PC-9 (cell line): ENCODE measurements around the gene RBCK1. TPM values are rescaled to one million over a fixed set of nuclear protein-coding genes. Genes with fewer than 3 reads are reported as not detected.
A peak's percentile ranks its signal among the peaks of the same experiment; 100 is the strongest.

Experiments used
- BruUV-seq: library from RNA; stranded (reverse); fragments of 400-500 nt; replicated peaks from 2 replicates; lab custom pipeline; 2021; lab: Mats Ljungman, UMichigan
- CTCF ChIA-PET: fragments of 300-600 bp; sonication (Branson Sonifier 250); formaldehyde crosslinking; loops from one replicate; lab custom pipeline; 2022; ENCODE audit warnings: antibody characterized with exemption; lab: Charles Lee
- POLR2A ChIA-PET: fragments of 300-600 bp; sonication (Branson Sonifier 250); formaldehyde crosslinking; loops from one replicate; lab custom pipeline; 2022; ENCODE audit warnings: antibody characterized with exemption; ENCODE audit not compliant: unreplicated experiment; lab: Charles Lee
- DNase-seq, 2 experiments: peaks; one replicate each; pipeline versions ENCODE4 v3.0.0 to v3.0.0-alpha.2; 2015 to 2022; ENCODE audit warnings: mixed read lengths in 1 of 2
- H2AFZ ChIP-seq: fragments of 200-600 bp; sonication (generic); 2 replicates; pipeline ENCODE4 v1.8.1; 2017; ENCODE audit warnings: antibody characterized with exemption
- H3F3A ChIP-seq: fragments of 200-600 bp; sonication (generic); 2 replicates; pipeline ENCODE4 v1.8.1; 2017; ENCODE audit warnings: antibody characterized with exemption, mild to moderate bottlenecking, low read depth; ENCODE audit not compliant: insufficient read depth
- H3K27ac ChIP-seq: fragments of 200-600 bp; sonication (generic); 2 replicates; pipeline ENCODE4 v1.6.1; 2016; ENCODE audit warnings: mixed run types
- H3K27me3 ChIP-seq: fragments of 200-600 bp; sonication (generic); 2 replicates; pipeline ENCODE4 v1.6.1; 2016; ENCODE audit warnings: low read depth, mixed run types; ENCODE audit not compliant: insufficient read depth
- H3K36me3 ChIP-seq: fragments of 200-600 bp; sonication (generic); 2 replicates; pipeline ENCODE4 v1.6.1; 2016; ENCODE audit warnings: low read depth, mixed run types
- H3K4me1 ChIP-seq: fragments of 200-600 bp; sonication (generic); replicated peaks from 2 replicates; pipeline ENCODE4 v1.6.1; 2016; ENCODE audit warnings: mixed run types; ENCODE audit not compliant: insufficient read depth
- H3K4me2 ChIP-seq: fragments of 200-600 bp; sonication (generic); 2 replicates; pipeline ENCODE4 v1.6.1; 2017; ENCODE audit warnings: mixed run types
- H3K4me3 ChIP-seq: fragments of 200-600 bp; sonication (generic); 2 replicates; pipeline ENCODE4 v1.6.1; 2016; ENCODE audit warnings: mixed run types
- H3K79me2 ChIP-seq: fragments of 200-600 bp; sonication (generic); 2 replicates; pipeline ENCODE4 v1.6.1; 2017; ENCODE audit warnings: low read depth, mixed run types
- H3K9me2 ChIP-seq: fragments of 200-600 bp; sonication (generic); 2 replicates; pipeline ENCODE4 v1.8.1; 2017; ENCODE audit warnings: mild to moderate bottlenecking; ENCODE audit not compliant: insufficient read depth
- H3K9me3 ChIP-seq: fragments of 200-600 bp; sonication (generic); 2 replicates; pipeline ENCODE4 v1.8.1; 2016; ENCODE audit warnings: low read depth; ENCODE audit not compliant: insufficient read depth
- H4K20me1 ChIP-seq: fragments of 200-600 bp; sonication (generic); 2 replicates; pipeline ENCODE4 v1.8.1; 2017; ENCODE audit not compliant: insufficient read depth
- CTCF ChIP-seq: fragments of 200-600 bp; sonication (generic); conservative IDR thresholded peaks from 2 replicates; pipeline ENCODE4 v1.6.1; 2017; ENCODE audit warnings: mixed run types, antibody characterized with exemption, mild to moderate bottlenecking, moderate library complexity
- EZH2 ChIP-seq: fragments of 200-600 bp; sonication (generic); IDR thresholded peaks from 2 replicates; pipeline ENCODE4 v1.8.0; 2017; ENCODE audit warnings: antibody characterized with exemption, low read depth
- intact Hi-C: fragments of 100-400 bp; cut with micrococcal nuclease; formaldehyde crosslinking; loops from one replicate; pipeline ENCODE4 v1.10.0; 2022; ENCODE audit not compliant: unreplicated experiment
- total RNA-seq: library from RNA; stranded (reverse); gene quantifications from 2 replicates; pipeline ENCODE4 v1.2.3, GENCODE V29; 2021

Gene RBCK1
- total RNA-seq, 1 experiment from 2014 or later = 176 TPM

GRCh38 chr20:366719-367485, 41.2 kb upstream of the RBCK1 start:
- Histone ChIP-seq H3K9me2 (no peaks in the 10 kb centered on the region), H3K79me2 (peaks cover 21% of the 10 kb centered on the region), H3K4me2 (peak overlapping the region; percentile 75), H3K36me3 (no peaks in the 10 kb centered on the region), H3F3A (peaks cover 81% of the 10 kb centered on the region), H3K27ac (peak overlapping the region; percentile 96), H3K4me3 (peak overlapping the region; percentile 27; the same call in 1 of the 2 replicates), H3K4me1 (peaks cover 95% of the 10 kb centered on the region), H3K9me3 (no peaks in the 10 kb centered on the region), H2AFZ (no peak overlapping the region), H3K27me3 (no peaks in the 10 kb centered on the region), H4K20me1 (no peaks in the 10 kb centered on the region)
- CTCF ChIA-PET = interaction anchor here (0.5 to 0.7 kb wide), 4 partner anchors 12 to 77 kb away, joined by 3 to 7 read pairs (median 4); no protein-coding TSS in a partner anchor
- no TSS peak for BruUV-seq
- POLR2A ChIA-PET = interaction anchor here (0.6 to 1.1 kb wide), 4 partner anchors 12 to 95 kb away, joined by 3 to 43 read pairs (median 18); partner anchors contain the start of genes TBC1D20 and TRIB3
- no peak for TF ChIP-seq CTCF
- TF ChIP-seq EZH2 = no peak
- DNase-seq = no peak
- intact Hi-C loops = no loop called here

- H3K4me3 ChIP-seq = no peak overlapping the region
- H3K9me3 ChIP-seq = no peaks in the 10 kb centered on the region
- no peaks in the 10 kb centered on the region for H3K36me3 ChIP-seq
- TF ChIP-seq CTCF = no peak
- no peak for TF ChIP-seq EZH2
- peak overlapping the region; percentile 96 for H3K27ac ChIP-seq
- no peaks in the 10 kb centered on the region for H3K27me3 ChIP-seq
- peaks cover 86% of the 10 kb centered on the region for H3F3A ChIP-seq
- H4K20me1 ChIP-seq = no peaks in the 10 kb centered on the region
- no peak overlapping the region for H2AFZ ChIP-seq
- intact Hi-C loops = no loop called here
- no peaks in the 10 kb centered on the region for H3K9me2 ChIP-seq
- H3K4me2 ChIP-seq = peak overlapping the region; percentile 75
- peaks cover 21% of the 10 kb centered on the region for H3K79me2 ChIP-seq
- CTCF ChIA-PET = no interaction called here
- peaks cover 97% of the 10 kb centered on the region for H3K4me1 ChIP-seq
- no TSS peak for BruUV-seq
- no peak for DNase-seq
- POLR2A ChIA-PET = no interaction called here
Measured at GRCh38 chr20:367486-367887, 40.6 kb upstream of the RBCK1 start.

- POLR2A ChIA-PET = interaction anchor here (0.5 kb wide), 1 partner anchor 14 kb away, joined by 3 read pairs; no protein-coding TSS in a partner anchor
- intact Hi-C loops = no loop called here
- no peaks in the 10 kb centered on the region for H3K9me2 ChIP-seq
- peaks cover 97% of the 10 kb centered on the region for H3K4me1 ChIP-seq
- H3K36me3 ChIP-seq = no peaks in the 10 kb centered on the region
- H3K27ac ChIP-seq = peak overlapping the region; percentile 96
- H3K79me2 ChIP-seq = peaks cover 16% of the 10 kb centered on the region
- no peak overlapping the region for H3K4me3 ChIP-seq
- DNase-seq = no peak
- TF ChIP-seq EZH2 (no peak), CTCF (no peak)
- no peaks in the 10 kb centered on the region for H3K9me3 ChIP-seq
- peak overlapping the region; percentile 75 for H3K4me2 ChIP-seq
- H4K20me1 ChIP-seq = no peaks in the 10 kb centered on the region
- H3F3A ChIP-seq = peaks cover 92% of the 10 kb centered on the region
- no peaks in the 10 kb centered on the region for H3K27me3 ChIP-seq
- no peak overlapping the region for H2AFZ ChIP-seq
- CTCF ChIA-PET = no interaction called here
- BruUV-seq = no TSS peak
Measured at GRCh38 chr20:368915-369314, 39.2 kb upstream of the RBCK1 start.
